ENCODE results near the gene ARHGEF19.
"Not testable (repeated sequence)": the region's sequence is repeated elsewhere in the genome, so short reads cannot be mapped to it uniquely, and the experiment has no call there.

ARHGEF19 gene

GRCh38 chr1:16219968-16220500 is 7.6 kb upstream of the ARHGEF19 start:
- no peak for DNase-seq (ENCODE audit: low spot score)

GRCh38 chr1:16218674-16219071 is 6.2 kb upstream of the ARHGEF19 start:
- no peak for DNase-seq (ENCODE audit: low spot score)

- no peak for DNase-seq (ENCODE audit: low spot score)
These were observed 5.7 kb upstream of the ARHGEF19 start for GRCh38 chr1:16218014-16218673.

GRCh38 chr1:16217061-16217785 is 4.8 kb upstream of the ARHGEF19 start:
- peak; percentile 96 for DNase-seq (ENCODE audit: low spot score)

- peak; percentile 62 for DNase-seq (ENCODE audit: low spot score)
These were observed 3.7 kb upstream of the ARHGEF19 start for GRCh38 chr1:16215882-16216753.

- not testable (repeated sequence) for DNase-seq (ENCODE audit: low spot score)
These were observed 2.8 kb upstream of the ARHGEF19 start for GRCh38 chr1:16215240-16215639.

- not testable (repeated sequence) for DNase-seq (ENCODE audit: low spot score)
These were observed 1.1 kb upstream of the ARHGEF19 start for GRCh38 chr1:16213544-16213943.

GRCh38 chr1:16213013-16213412 is 561 bp upstream of the ARHGEF19 start:
- no peak for DNase-seq (ENCODE audit: low spot score)

GRCh38 chr1:16211824-16212223 is 628 bp downstream of the ARHGEF19 start:
- DNase-seq (ENCODE audit: low spot score): no peak

- DNase-seq (ENCODE audit: low spot score): no peak
These were observed 1.9 kb downstream of the ARHGEF19 start for GRCh38 chr1:16210581-16210980.

GRCh38 chr1:16209847-16210407 is 2.5 kb downstream of the ARHGEF19 start:
- no peak for DNase-seq (ENCODE audit: low spot score)

- no peak for DNase-seq (ENCODE audit: low spot score)
These were observed 3.2 kb downstream of the ARHGEF19 start for GRCh38 chr1:16209132-16209846.

- DNase-seq (ENCODE audit: low spot score): no peak
These were observed 4.0 kb downstream of the ARHGEF19 start for GRCh38 chr1:16208270-16208987.

- no peak for DNase-seq (ENCODE audit: low spot score)
These were observed 4.9 kb downstream of the ARHGEF19 start for GRCh38 chr1:16207318-16208269.

- peak; percentile 96 for DNase-seq (ENCODE audit: low spot score)
These were observed 5.7 kb downstream of the ARHGEF19 start for GRCh38 chr1:16206547-16207317.

GRCh38 chr1:16205891-16206546 is 6.4 kb downstream of the ARHGEF19 start:
- DNase-seq (ENCODE audit: low spot score): no peak

- DNase-seq (ENCODE audit: low spot score): no peak
These were observed 7.1 kb downstream of the ARHGEF19 start for GRCh38 chr1:16205334-16205671.

- peak; percentile 19 for DNase-seq (ENCODE audit: low spot score)
These were observed 7.7 kb downstream of the ARHGEF19 start for GRCh38 chr1:16204634-16205333.

Measured in CD4-positive, alpha-beta T cell treated with Interleukin-2 at 100 ng/mL for 4 hours (primary cell).